Muscle layer of duodenum (tissue), 2 donors: Measurements from ENCODE around the gene RNMT.
"Not testable (repeated sequence)": the region's sequence is repeated elsewhere in the genome, so short reads cannot be mapped to it uniquely, and the experiment has no call there.

ENCODE experiments used
- H3K27ac ChIP-seq: one replicate; pipeline ENCODE4 v1.7.0; 2013; ENCODE audit warnings: mild to moderate bottlenecking, low read length
- H3K27me3 ChIP-seq: one replicate; pipeline ENCODE4 v1.7.0; 2013; ENCODE audit warnings: low read depth, mild to moderate bottlenecking, control low read depth, low read length
- H3K36me3 ChIP-seq, 2 donors: one replicate each; pipeline ENCODE4 v1.7.0; 2013; ENCODE audit warnings: low read length in 2 of 2, control low read depth in 1 of 2, mild to moderate bottlenecking in 1 of 2; ENCODE audit not compliant: insufficient read depth in 2 of 2, control insufficient read depth in 1 of 2
- H3K4me1 ChIP-seq, 2 donors: one replicate each; pipeline ENCODE4 v1.7.0; 2013; ENCODE audit warnings: low read length in 2 of 2, mild to moderate bottlenecking in 2 of 2, control low read depth in 1 of 2, moderate library complexity in 1 of 2; ENCODE audit not compliant: insufficient read depth in 2 of 2, control insufficient read depth in 1 of 2
- H3K4me3 ChIP-seq, 2 donors: one replicate each; pipeline ENCODE4 v1.7.0; 2013; ENCODE audit warnings: low read length in 2 of 2, low read depth in 1 of 2, mild to moderate bottlenecking in 1 of 2
- H3K9me3 ChIP-seq, 2 donors: one replicate each; pipeline ENCODE4 v1.7.0; 2013; ENCODE audit warnings: low read length in 2 of 2, control low read depth in 1 of 2, mild to moderate bottlenecking in 1 of 2; ENCODE audit not compliant: control insufficient read depth in 1 of 2
- donor health status: healthy.

Gene RNMT

DNA sequence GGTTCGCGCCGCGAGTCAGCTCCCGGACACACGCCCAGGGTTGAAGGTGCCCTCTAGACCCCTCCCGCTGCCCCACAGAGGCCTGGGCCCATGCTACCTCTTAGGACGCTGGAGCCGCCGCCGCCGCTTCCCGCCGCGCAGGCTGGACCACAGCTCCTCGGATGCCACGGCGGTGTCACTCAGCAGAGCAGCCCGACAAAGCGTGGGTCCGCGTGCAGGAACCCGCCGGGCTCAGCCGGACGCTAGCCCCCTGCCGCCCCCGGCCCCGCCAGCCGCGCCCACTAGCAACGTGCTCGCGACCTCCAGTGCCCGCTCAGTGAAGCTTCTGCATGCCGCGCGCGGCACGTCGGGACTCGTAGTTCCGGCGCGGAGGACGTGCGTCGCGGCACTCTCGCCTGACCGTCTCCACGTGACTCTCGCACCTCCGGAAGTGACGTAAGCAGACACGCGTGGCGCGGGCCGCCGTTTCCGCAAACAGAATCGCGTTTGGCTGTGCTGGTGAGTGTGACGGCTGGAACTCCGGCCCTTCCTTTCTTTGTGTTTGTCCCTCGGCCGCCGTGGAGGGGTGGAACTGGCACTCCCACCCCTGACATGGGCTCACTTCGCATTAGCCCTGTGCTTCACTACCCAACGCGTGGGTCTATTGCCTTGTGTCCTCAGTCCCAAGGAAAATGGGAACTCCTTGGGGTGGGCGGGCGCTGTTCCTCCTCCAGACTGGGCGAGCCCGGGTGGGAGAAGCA lies at the start of gene RNMT, which contains the start of gene FAM210A:
Gene RNMT, plus strand, starts transcription at position 442 of the 740 bp plus-strand sequence. CDS start 4,845 bp downstream, outside the sequence.
Gene FAM210A, minus strand, starts transcription at position 327 of the 740 bp plus-strand sequence. CDS start 44,481 bp downstream, outside the sequence.
- Histone ChIP-seq H3K36me3 (peaks cover 0 to 3% of the 10 kb centered on the region in 2 donors), H3K27me3 (no peaks in the 10 kb centered on the region), H3K9me3 (no peaks in the 10 kb centered on the region), H3K4me3 (peak within 1 kb of the TSS; percentile 91 to 97), H3K4me1 (peaks cover 6 to 19% of the 10 kb centered on the region in 2 donors), H3K27ac (peak within 1 kb of the TSS; percentile 93)

DNA sequence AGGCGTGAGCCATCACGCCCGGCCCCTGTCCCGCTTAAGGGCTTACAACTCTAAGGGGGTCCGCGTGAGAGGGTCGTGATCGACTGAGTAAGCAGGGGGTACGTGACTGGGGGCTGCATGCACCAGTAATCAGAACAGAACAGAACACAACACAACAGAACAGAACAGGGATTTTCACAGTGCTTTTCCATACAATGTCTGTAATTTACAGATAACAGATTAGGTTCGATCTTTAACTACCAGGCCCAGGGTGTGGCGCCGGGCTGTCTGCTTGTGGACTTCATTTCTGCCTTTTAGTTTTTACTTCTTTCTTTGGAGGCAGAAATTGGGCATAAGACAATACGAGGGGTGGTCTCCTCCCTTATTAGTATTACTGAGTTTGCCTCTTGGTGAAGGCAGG lies 49.1 kb upstream of the RNMT start:
- H3K27ac ChIP-seq, H3K27me3 ChIP-seq, H3K4me3 ChIP-seq, H3K9me3 ChIP-seq, H3K36me3 ChIP-seq: not testable (repeated sequence)
- peaks cover 0 to 18% of the 10 kb centered on the region in 2 donors for H3K4me1 ChIP-seq

DNA sequence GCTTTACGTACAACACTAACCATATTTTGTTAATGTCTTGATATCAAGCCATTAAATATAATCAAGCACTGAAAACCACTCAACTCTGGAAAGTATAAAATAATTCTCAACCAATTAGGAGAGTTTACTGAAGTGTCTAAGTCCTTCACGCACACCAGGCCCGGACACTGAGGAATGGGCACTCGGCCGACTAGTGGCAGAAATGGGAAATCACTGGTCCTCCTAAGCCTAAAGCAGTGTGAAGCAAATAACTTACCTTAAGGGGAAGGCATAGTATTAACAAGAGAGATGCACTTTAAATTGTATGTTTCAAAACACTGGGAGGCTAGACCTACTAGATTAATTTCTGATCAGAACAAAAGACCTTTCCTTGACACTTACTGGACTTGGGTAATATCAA lies 45.9 kb upstream of the RNMT start:
- H3K36me3 ChIP-seq = no peaks in the 10 kb centered on the region
- no peaks in the 10 kb centered on the region for H3K9me3 ChIP-seq
- H3K27ac ChIP-seq = no peak overlapping the region
- no peaks in the 10 kb centered on the region for H3K27me3 ChIP-seq
- peaks cover 0 to 18% of the 10 kb centered on the region in 2 donors for H3K4me1 ChIP-seq
- H3K4me3 ChIP-seq = no peak overlapping the region

DNA sequence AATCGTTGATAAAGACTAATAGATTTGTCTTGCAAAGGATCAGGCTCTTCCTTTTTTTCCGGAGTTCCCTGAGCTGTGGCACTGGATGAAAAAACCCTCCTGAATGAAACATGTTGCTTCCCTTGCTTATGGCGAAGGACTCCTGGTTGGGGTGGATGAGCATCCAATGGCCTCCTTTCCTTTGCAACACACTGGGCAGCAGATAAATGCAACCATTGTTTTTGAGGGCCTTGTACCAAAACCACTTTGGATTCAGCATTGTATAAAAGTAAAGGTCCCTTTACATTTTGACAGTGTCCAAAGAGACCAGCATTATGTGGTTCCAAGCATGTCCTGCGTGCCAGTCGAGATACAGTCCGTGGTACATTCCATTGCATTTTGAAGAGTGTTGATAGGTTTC lies 44.8 kb upstream of the RNMT start:
- Histone ChIP-seq H3K36me3 (no peaks in the 10 kb centered on the region), H3K9me3 (no peaks in the 10 kb centered on the region), H3K4me1 (peaks cover 0 to 18% of the 10 kb centered on the region in 2 donors), H3K27me3 (no peaks in the 10 kb centered on the region), H3K4me3 (no peak overlapping the region), H3K27ac (no peak overlapping the region)

DNA sequence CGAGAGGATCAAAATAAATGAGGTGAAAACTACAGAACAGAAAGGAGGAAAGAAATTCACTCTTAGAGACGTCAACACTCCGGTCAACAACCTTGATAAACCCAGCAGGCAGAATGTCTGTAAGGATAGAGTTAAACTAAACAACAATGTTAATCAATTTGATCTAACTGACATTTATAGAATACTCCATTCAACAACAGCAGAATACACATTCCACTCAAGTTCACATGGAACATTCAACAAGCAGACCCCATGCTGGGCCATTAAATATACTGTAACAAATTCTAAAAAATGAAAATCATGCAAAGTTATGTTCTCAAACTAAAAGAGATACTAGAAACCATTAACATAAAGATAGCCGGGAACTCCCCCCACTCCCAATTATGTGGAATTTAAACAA lies 41.9 kb upstream of the RNMT start:
- Histone ChIP-seq H3K9me3 (no peaks in the 10 kb centered on the region), H3K4me1 (peaks cover 0 to 7% of the 10 kb centered on the region in 2 donors), H3K27ac (no peak overlapping the region)

DNA sequence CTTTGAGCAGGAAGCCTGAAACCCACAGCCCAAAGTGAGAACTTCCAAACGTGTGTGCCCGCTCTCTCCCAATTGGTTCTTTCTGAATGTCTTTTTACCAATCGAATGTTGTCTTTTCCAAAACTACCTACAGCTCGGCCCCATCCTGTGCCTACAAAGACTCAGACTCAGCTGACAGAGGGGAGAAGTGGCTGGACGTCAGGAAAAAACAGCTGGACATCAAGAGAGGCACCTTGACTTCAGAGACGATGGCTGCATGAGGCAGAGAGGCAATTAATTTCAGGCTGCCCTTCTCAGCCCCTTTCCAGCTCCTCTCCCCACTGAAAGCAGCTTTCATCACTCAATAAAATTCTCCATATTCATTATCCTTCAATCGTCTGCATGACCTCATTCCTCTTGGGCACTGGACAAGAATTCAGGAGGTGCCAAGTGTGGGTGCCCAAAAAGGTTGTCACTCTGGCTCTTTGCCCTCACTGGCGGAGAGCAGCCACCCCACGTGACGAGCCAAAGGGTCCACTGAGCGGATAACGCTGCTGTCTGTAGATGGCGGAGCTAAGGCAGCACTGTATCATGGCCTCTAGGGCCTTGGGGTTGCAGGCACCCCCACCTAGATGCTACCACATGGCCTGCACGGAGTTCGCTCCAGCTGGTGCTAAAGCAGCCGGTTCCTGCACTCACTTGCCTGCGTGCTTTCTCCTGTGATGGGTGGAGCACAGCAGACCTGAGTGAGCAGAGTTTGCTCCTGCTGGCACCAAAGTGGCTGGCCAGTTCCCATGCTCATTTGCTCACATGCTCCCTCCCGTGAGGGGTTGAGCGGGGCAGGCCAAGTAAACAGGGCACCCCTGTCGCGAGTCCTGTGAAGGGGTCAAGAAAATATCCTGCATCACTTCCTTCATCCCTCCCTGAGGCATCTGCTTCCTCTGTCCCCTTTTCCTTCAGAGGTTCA lies 38.0 kb upstream of the RNMT start:
- Histone ChIP-seq H3K27me3 (no peaks in the 10 kb centered on the region), H3K36me3 (no peaks in the 10 kb centered on the region), H3K4me1 (no peaks in the 10 kb centered on the region), H3K9me3 (no peaks in the 10 kb centered on the region), H3K4me3 (no peak overlapping the region), H3K27ac (no peak overlapping the region)

More for the DNA sequence above, 41.9 kb upstream of the RNMT start:
- Histone ChIP-seq H3K4me3 (no peak overlapping the region), H3K36me3 (no peaks in the 10 kb centered on the region), H3K27me3 (no peaks in the 10 kb centered on the region)

DNA sequence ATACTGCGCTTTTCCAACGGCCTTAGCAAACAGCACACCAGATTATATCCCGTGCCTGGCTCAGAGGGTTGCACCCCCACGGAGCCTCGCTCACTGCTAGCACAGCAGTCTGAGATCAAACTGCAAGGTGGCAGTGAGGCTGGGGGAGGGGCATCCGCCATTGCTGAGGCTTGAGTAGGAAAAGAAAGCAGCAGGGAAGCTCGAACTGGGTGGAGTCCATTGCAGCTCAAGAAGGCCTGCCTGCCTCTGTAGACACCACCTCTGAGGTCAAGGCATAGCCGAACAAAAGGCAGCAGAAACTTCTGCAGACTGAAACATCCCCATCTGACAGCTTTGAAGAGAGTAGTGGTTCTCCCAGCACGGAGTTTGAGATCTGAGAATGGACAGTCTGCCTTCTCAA lies 36.4 kb upstream of the RNMT start:
- not testable (repeated sequence) for H3K27ac ChIP-seq, H3K9me3 ChIP-seq, H3K4me1 ChIP-seq, H3K4me3 ChIP-seq, H3K27me3 ChIP-seq, H3K36me3 ChIP-seq

DNA sequence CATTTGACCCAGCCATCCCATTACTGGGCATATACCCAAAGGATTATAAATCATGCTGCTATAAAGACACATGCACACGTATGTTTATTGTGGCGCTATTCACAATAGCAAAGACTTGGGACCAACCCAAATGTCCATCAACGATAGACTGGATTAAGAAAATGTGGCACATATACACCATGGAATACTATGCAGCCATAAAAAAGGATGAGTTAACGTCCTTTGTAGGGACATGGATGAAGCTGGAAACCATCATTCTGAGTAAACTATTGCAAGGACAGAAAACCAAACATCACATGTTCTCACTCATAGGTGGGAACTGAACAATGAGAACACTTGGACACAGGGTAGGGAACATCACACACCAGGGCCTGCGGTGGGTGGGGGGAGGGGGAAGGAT lies 31.1 kb upstream of the RNMT start:
- H3K9me3 ChIP-seq, H3K4me1 ChIP-seq, H3K27ac ChIP-seq, H3K36me3 ChIP-seq, H3K4me3 ChIP-seq, H3K27me3 ChIP-seq: not testable (repeated sequence)

DNA sequence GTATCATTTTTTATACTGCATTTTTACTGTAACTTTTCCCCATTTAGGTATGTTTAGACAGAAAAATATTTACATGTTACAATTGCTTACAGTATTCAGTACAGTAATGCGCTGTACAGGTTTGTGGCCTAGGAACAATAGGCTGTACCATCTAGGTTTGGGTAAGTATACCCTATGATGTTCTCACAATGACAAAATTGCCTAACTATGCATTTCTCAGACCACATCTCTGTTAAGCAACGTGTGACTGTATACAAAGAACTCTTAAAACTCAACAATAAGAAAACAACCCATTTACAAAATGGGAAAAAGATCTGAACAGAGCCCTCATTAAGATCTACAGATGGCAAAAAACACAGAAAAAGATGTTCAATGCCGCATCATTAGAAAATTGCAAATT lies 29.5 kb upstream of the RNMT start:
- Histone ChIP-seq H3K9me3 (peaks cover 0 to 13% of the 10 kb centered on the region in 2 donors), H3K27ac (no peak overlapping the region)

DNA sequence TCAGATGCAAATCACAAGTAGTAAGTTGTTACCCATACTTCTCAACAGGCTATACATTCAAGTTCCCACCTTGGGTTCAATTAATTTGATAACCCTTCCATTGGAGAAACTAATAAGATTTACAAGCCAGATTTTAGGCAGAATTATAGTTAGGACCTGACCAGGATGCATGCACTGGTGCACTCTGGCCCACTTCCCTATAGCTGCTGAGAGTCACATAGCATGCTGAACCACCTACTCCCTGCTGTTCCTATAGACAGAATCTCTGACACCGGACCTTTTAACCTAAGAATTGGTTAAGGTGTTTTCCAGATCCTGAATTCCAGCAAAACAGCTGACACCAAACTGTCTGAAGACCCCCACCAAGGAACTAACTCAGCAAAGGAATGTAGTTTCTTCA lies 26.3 kb upstream of the RNMT start:
- peaks cover 0 to 13% of the 10 kb centered on the region in 2 donors for H3K9me3 ChIP-seq
- no peaks in the 10 kb centered on the region for H3K4me1 ChIP-seq
- no peak overlapping the region for H3K4me3 ChIP-seq
- no peaks in the 10 kb centered on the region for H3K27me3 ChIP-seq
- no peak overlapping the region for H3K27ac ChIP-seq
- peaks cover 0 to 3% of the 10 kb centered on the region in 2 donors for H3K36me3 ChIP-seq

More for the DNA sequence above, 29.5 kb upstream of the RNMT start:
- Histone ChIP-seq H3K4me1 (no peaks in the 10 kb centered on the region), H3K36me3 (peaks cover 0 to 3% of the 10 kb centered on the region in 2 donors), H3K27me3 (no peaks in the 10 kb centered on the region), H3K4me3 (no peak overlapping the region)

DNA sequence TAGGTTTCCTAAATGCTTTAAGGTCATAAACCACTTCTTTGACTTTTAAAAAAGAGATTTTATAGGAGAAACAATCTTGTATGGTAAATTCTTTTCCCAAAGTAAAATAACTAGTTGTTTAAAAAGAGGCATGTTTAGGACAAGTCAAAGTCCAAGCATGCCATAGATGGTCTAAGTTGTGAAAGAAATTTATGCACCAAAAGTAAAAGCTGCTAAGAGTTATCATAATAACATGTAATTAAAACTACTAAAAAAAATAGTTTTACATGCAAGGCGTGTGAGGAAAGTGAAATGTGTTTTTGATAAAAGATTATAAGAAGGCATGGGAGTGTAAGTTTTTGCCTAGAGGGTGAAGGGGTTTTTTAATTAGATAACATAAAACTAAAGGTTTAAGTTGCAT lies 22.6 kb upstream of the RNMT start:
- H3K36me3 ChIP-seq = peaks cover 0 to 3% of the 10 kb centered on the region in 2 donors
- peaks cover 0 to 13% of the 10 kb centered on the region in 2 donors for H3K9me3 ChIP-seq
- no peaks in the 10 kb centered on the region for H3K4me1 ChIP-seq
- no peak overlapping the region for H3K27ac ChIP-seq
- no peak overlapping the region for H3K4me3 ChIP-seq
- no peaks in the 10 kb centered on the region for H3K27me3 ChIP-seq
